ES-I3 (cell line): ENCODE measurements around the gene ZNF521.
"Not testable (repeated sequence)": the region's sequence is repeated elsewhere in the genome, so short reads cannot be mapped to it uniquely, and the experiment has no call there.

Experiments used
- H3K36me3 ChIP-seq: 2 replicates; pipeline ENCODE4 v1.6.1; 2013; ENCODE audit warnings: mild to moderate bottlenecking, low read length, control low read depth, moderate library complexity; ENCODE audit not compliant: insufficient read depth
- H3K4me1 ChIP-seq: 2 replicates; pipeline ENCODE4 v1.6.1; 2013; ENCODE audit warnings: mild to moderate bottlenecking, control low read depth, low read length; ENCODE audit not compliant: insufficient read depth
- H3K9ac ChIP-seq: 2 replicates; pipeline ENCODE4 v1.6.1; 2013; ENCODE audit warnings: low read depth, mild to moderate bottlenecking, low read length, moderate library complexity
- H3K9me3 ChIP-seq: 2 replicates; pipeline ENCODE4 v1.6.1; 2013; ENCODE audit warnings: mild to moderate bottlenecking, low read length, moderate library complexity; ENCODE audit not compliant: control insufficient read depth, insufficient read depth

The ZNF521 gene

DNA sequence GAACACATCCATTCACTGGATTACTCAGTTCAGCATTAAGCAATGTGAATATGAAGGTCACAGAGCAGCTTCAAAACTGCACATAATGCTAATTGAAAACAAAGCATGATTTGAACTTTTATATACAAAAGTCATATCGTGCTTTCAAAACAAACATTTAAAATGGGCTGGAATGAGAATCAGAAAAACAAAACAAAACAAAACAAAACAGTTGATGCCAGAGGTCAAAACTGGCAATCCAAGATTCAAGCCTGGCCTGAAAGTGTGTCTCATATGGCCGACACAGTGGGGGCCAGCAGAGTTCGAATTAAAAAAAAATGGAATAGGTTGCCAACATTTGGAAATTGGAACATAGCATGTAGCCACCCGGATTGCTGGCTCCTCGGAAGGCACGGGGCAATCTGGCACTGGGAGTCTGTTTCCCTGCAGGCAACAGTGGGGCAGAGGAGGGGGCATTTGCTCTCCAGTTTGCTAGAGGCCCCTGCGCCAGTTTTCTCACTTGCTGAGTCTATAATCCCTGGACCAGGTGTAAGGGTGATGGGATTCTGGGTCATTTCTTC, 294.4 kb downstream of the ZNF521 start:
- Histone ChIP-seq H3K4me1 (no peaks in the 10 kb centered on the region), H3K9ac (no peak overlapping the region), H3K9me3 (no peaks in the 10 kb centered on the region), H3K36me3 (no peaks in the 10 kb centered on the region)

DNA sequence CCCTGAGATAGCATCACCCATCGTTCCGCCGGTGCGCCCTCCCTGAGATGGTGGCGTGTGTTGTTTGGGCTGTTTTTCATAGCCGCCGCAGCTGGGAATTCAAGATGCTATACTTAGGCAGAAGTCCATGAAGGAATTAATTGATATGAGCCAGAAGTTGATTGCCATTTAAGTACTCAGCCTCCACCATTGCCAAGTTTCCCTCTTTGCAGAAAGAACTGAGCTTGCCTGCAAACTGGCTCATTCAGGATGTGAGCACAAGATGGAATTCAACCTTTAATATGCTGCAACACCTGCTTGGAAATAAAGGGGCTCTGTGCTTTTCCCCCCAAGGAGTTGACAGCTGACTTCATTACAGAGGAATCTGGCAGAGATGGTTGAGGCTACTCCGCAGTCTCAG, 295.5 kb downstream of the ZNF521 start:
- Histone ChIP-seq H3K9ac (no peak overlapping the region), H3K4me1 (no peaks in the 10 kb centered on the region), H3K9me3 (no peaks in the 10 kb centered on the region), H3K36me3 (no peaks in the 10 kb centered on the region)

DNA sequence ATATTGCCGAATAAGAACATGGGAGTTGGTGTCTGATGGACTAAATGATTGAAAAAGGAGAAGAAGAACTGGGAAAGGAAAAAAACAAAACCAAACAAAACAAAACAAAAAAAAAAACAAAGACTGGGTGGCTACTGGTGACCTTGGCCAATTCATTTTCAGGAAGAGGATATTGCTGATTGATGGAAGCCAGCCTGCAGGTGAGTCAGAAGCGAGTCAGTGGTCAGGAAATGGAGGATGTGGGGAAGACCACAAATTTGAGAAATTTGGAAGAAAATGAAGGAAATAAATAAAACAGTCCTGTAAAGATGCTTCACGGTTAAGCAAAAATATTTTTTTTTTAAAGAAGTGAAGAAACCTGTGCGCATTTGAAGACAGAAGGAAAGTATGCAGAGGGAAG, 296.9 kb downstream of the ZNF521 start:
- no peaks in the 10 kb centered on the region for H3K4me1 ChIP-seq
- H3K9ac ChIP-seq: no peak overlapping the region
- no peaks in the 10 kb centered on the region for H3K9me3 ChIP-seq
- H3K36me3 ChIP-seq: no peaks in the 10 kb centered on the region

DNA sequence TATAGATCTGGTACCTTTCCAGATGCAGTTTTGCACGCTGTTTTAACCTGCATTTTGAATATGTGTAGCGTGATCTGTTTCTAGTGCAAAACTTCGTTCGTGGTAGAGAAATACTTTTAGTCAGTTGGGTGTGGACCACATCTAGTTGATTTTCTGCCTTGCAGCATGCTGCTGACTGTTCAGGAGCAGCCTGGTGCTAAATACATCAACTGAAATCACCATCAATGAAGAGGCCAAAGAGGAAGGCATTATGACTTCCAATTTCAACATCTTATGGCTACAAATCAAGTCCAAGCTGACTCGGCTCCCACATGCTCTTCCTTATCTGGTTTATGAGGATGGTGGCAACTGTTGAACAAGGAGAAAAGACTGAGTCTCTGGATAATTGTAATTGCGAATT, 298.5 kb downstream of the ZNF521 start:
- H3K4me1 ChIP-seq: no peaks in the 10 kb centered on the region
- H3K36me3 ChIP-seq: no peaks in the 10 kb centered on the region
- no peak overlapping the region for H3K9ac ChIP-seq
- no peaks in the 10 kb centered on the region for H3K9me3 ChIP-seq

DNA sequence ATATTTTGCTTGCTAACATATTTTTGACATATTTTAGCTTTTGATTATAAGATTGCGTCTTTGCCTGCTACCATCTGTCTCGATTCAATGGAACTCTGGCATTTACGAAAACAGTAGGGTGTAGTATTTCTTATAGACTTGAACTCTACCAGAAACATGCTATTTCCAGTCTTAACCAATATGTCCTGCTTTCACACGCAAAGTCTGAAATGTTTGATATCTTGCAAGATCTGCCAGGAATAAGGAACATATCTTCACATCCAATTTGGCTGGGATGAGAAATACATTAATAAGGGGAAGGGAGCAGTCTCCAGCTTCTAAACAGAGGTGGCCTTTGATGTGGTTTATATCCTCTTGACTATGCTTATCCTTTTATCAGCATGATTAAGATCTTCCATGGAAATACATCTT, 299.4 kb downstream of the ZNF521 start:
- Histone ChIP-seq H3K9ac (no peak overlapping the region), H3K4me1 (no peaks in the 10 kb centered on the region), H3K9me3 (no peaks in the 10 kb centered on the region), H3K36me3 (no peaks in the 10 kb centered on the region)

DNA sequence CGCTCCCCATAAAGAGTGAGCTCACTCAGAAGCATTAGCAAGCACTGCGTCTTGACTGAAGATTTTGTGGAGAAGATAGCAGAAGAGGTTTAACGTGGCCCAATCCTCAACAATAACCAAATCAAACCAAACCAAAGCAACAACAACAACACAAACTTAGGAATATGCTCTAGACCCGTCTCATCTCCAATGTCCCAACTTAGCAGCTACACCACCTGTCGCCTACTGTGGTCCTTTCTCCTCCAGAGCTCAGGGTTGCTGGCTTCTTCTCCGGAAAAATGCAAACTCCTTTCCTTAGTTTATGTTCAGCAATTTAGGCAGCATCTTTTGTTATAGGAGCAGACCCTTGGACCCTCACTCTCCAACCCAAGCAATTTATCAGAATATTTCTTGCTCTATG, 301.4 kb downstream of the ZNF521 start:
- Histone ChIP-seq H3K4me1 (no peaks in the 10 kb centered on the region), H3K36me3 (no peaks in the 10 kb centered on the region), H3K9ac (no peak overlapping the region), H3K9me3 (no peaks in the 10 kb centered on the region)

DNA sequence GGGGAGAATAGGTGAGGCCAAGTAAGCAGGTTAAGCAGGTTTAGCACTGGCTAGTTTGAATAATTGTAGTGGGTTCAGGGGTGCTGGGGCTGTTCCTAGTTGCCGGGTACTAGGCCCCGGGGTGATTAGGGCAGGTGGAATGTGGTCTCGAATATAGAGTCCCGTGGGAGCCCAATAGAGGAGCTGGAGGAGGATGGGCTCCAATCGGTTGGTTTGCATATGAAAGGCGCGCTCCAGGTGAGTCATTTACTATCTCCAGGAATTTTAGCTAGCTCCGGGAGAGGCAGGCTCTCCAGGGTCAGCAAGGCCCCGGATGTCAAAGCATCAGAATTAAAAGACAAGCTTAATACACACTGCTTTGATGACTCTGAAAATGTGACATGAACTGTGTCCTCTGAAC, 304.0 kb downstream of the ZNF521 start:
- peaks cover 7% of the 10 kb centered on the region; the same call in 1 of the 2 replicates for H3K4me1 ChIP-seq
- no peak overlapping the region for H3K9ac ChIP-seq
- no peaks in the 10 kb centered on the region for H3K36me3 ChIP-seq
- H3K9me3 ChIP-seq: no peaks in the 10 kb centered on the region

DNA sequence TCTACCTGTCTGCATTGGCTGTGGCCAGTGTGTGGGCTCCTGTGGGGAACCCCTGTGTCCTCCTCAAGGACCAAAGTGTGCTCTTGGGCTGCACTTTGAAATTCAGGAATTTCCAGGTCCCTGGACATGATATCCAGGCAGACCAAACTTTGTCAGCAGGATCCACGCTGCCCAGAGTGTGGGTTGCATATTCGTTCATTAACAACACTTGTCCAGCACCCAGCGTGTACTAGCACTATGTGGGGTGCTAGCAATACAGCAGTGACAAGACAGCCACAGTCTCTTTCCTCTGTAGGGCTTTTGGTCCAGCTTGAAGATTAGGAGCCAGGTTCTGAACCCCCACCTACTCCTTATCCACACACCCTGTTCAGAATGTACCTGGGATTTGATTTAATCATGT, 304.5 kb downstream of the ZNF521 start:
- Histone ChIP-seq H3K4me1 (peaks cover 7% of the 10 kb centered on the region; the same call in 1 of the 2 replicates), H3K9ac (no peak overlapping the region), H3K36me3 (no peaks in the 10 kb centered on the region), H3K9me3 (no peaks in the 10 kb centered on the region)

DNA sequence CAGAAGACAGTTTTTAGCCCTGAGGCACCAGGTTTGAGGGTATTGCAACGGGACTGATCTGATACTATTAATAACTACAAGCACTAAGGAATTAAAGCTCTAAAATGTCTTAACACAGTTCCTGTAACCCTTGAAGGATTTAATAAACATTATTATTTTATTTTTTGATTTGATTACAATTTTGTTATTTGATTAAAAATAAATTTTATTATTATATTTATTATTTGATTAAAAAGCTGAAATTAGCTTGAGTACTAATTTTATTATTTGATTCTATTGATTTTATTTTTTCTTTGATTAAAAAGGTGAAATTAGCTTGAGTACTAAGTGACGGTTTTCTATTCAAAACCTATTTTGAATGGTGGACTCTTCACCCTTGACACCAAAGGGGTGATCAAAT, 307.3 kb downstream of the ZNF521 start:
- no peaks in the 10 kb centered on the region for H3K36me3 ChIP-seq
- H3K9me3 ChIP-seq: no peaks in the 10 kb centered on the region
- H3K9ac ChIP-seq: no peak overlapping the region
- peaks cover 7% of the 10 kb centered on the region; the same call in 1 of the 2 replicates for H3K4me1 ChIP-seq

DNA sequence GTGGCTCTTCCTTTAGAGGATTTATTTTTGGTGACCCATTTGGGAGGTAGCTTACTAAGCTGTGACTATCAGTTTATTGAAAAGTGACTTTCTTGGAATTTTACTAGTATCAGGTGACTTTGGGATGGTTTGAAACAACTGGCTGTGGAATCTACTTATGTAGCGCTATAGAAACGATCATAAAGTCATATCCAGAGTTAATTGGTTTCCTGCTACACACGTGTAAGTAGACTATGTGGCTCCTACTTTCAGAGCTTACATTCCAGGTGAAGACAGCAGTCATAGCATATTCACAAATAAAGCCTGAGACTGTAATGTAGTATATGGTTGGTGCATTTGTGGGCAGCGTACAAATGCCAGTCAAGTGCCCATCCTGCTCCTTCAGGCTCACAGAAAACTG, 308.9 kb downstream of the ZNF521 start:
- H3K9me3 ChIP-seq: no peaks in the 10 kb centered on the region
- H3K4me1 ChIP-seq: peaks cover 7% of the 10 kb centered on the region; the same call in 1 of the 2 replicates
- no peaks in the 10 kb centered on the region for H3K36me3 ChIP-seq
- H3K9ac ChIP-seq: no peak overlapping the region

DNA sequence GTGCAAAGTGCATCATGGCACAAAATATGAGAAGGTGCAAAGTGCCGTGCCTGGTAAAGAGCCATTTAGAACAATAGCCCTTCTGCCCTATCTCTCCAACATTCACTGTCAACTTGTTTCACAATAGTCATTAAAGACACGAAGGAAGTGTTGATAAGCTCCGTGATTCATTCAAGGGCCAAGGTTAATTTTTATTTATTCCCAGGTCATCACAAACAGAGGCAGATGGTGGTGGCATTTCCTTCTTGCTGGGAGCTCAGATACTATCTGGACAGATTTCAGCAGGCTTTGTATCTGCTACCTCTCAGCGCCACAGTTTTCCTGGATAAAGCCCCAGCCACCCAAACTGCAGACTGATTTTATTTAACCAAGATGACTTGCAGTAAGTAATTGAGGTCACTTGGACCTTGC, 309.3 kb downstream of the ZNF521 start:
- Histone ChIP-seq H3K4me1 (peaks cover 7% of the 10 kb centered on the region; the same call in 1 of the 2 replicates), H3K36me3 (no peaks in the 10 kb centered on the region), H3K9me3 (no peaks in the 10 kb centered on the region), H3K9ac (no peak overlapping the region)

DNA sequence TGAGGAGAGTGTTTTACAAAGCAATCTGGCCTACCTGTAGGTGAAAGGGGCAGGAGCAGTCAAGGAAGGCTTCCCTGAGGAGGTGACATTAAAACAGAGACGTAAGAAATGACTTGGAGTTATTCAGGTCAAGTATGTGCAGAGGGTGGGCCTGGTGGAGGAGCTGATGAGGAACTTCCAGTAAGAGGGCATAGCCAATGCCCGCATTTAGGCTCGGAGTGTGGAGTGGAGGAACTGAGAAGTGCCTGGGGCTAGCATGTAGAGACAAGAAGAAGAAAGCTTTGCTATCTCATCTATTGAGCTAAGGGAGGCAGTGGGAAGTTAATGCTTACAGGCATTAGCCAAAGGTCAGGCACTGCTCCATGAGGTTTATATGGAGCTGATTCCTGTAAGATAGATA, 312.2 kb downstream of the ZNF521 start:
- no peak overlapping the region for H3K9ac ChIP-seq
- H3K4me1 ChIP-seq: peaks cover 7% of the 10 kb centered on the region; the same call in 1 of the 2 replicates
- H3K9me3 ChIP-seq: no peaks in the 10 kb centered on the region
- no peaks in the 10 kb centered on the region for H3K36me3 ChIP-seq

DNA sequence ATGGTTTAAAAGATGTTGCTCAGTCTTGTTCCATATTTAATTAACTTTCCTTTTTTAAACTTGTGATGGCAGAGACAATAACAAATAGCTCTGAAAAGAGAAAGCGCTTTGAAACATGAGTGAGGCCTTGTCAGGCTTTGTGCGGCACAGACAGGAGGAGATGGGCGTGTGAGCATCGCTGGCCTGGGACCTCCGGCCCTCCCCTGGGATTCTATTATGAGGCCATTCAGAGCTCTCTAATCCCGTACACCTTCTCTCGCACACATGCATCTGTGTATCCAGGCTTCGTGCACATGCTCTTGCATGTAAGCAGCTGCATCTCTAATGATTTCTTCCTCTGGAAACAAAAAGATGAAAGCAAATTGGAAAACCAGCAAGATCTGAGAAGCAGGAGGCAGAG, 313.7 kb downstream of the ZNF521 start:
- Histone ChIP-seq H3K36me3 (no peaks in the 10 kb centered on the region), H3K4me1 (no peaks in the 10 kb centered on the region; the same call in 1 of the 2 replicates), H3K9me3 (no peaks in the 10 kb centered on the region), H3K9ac (no peak overlapping the region)

DNA sequence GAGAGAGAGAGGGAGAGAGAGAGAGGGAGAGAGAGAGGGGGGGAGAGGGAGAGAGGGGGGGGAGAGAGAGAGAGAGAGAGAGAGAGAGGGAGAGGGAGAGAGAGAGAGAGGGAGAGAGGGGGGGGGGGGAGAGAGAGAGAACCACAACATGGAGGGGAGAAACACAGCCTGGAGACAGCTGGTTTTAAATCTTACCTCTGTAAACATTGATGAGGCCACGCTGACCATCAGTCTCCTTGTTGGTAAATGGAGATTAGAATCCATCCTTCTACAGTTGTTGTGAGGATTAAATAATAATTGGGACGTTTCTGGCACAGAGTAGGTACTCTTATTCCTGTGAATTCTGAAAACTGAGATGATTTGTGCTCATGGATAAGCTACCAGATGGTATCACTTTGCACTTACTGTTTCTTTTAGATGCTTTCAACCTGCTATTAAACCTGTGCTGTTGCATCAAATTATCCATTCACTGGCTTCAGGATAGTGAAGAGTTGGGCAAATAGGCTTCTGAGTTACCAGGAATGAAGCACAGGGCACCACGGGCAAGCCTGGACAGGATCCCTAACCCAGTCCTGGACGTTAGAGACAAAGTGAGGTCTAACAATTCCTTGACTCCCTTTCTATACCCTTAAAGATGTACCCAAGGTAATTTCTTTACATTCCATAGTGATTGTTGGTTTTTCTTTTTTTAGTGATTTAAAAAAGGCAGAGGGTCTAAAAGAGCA, 318.1 kb downstream of the ZNF521 start:
- no peaks in the 10 kb centered on the region for H3K9me3 ChIP-seq
- H3K9ac ChIP-seq: no peak overlapping the region
- H3K4me1 ChIP-seq: no peaks in the 10 kb centered on the region
- no peaks in the 10 kb centered on the region for H3K36me3 ChIP-seq

DNA sequence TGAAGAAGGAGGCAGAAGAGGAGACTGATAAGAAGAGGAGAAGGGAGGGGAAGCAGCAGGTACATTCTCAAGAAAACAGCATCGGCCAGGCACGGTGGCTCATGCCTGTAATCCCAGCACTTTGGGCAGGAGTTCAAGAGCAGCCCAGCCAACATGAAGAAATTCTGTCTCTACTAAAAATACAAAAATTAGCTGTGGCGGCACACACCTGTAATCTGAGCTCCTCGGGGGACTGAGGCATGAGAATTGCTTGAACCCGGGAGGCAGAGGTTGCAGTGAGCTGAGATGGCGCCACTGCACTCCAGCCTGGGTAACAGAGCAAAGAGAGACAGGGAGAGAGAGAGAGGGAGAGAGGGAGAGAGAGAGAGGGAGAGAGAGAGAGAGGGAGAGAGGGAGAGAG, 318.8 kb downstream of the ZNF521 start:
- not testable (repeated sequence) for H3K9ac ChIP-seq

More for the DNA sequence above, 318.8 kb downstream of the ZNF521 start:
- not testable (repeated sequence) for H3K4me1 ChIP-seq, H3K9me3 ChIP-seq, H3K36me3 ChIP-seq
